ENCODE data around the gene ADARB1.

The ADARB1 gene

DNA sequence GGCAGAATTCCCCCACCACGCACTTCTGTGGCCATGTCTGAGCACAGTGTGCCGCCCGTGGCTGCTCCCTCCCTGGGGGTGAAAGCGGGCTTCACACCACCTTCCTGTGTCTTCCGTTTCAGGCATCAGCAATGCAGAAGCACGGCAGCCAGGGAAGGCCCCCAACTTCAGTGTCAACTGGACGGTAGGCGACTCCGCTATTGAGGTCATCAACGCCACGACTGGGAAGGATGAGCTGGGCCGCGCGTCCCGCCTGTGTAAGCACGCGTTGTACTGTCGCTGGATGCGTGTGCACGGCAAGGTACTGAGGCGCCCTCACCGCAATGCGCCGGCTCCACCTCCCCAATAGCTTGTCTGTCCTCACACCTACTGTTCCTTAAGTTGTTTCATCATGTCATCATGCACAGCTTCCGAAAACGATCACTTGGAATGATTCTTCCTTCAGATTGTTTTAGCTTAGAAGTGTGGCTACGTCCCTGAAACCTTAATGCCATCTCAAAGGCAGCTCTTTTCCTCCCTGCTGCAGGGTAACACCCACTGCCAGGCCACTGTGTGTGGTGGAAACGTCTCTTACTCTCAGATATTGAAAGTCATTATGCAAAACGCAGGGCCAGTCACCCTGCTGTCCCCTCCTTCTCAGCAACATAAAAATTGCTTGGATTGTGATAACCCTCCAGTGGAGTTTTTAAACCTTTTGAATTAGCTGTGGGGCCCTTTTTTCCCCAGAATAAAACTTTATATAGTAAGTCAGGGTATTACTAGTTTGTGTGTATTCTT, 146.5 kb downstream of the ADARB1 start:
- TF ChIP-seq, protein P1, sequence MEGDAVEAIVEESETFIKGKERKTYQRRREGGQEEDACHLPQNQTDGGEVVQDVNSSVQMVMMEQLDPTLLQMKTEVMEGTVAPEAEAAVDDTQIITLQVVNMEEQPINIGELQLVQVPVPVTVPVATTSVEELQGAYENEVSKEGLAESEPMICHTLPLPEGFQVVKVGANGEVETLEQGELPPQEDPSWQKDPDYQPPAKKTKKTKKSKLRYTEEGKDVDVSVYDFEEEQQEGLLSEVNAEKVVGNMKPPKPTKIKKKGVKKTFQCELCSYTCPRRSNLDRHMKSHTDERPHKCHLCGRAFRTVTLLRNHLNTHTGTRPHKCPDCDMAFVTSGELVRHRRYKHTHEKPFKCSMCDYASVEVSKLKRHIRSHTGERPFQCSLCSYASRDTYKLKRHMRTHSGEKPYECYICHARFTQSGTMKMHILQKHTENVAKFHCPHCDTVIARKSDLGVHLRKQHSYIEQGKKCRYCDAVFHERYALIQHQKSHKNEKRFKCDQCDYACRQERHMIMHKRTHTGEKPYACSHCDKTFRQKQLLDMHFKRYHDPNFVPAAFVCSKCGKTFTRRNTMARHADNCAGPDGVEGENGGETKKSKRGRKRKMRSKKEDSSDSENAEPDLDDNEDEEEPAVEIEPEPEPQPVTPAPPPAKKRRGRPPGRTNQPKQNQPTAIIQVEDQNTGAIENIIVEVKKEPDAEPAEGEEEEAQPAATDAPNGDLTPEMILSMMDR (IDR thresholded peaks at IDR 0.05) = no peak

DNA sequence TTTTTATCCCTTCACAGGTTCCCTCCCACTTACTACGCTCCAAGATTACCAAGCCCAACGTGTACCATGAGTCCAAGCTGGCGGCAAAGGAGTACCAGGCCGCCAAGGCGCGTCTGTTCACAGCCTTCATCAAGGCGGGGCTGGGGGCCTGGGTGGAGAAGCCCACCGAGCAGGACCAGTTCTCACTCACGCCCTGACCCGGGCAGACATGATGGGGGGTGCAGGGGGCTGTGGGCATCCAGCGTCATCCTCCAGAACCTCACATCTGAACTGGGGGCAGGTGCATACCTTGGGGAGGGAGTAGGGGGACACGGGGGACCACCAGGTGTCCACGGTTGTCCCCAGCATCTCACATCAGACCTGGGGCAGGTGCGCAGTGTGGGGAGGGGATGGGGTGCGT, 147.6 kb downstream of the ADARB1 start:
- TF ChIP-seq, protein P1 (IDR thresholded peaks at IDR 0.05) = no peak

DNA sequence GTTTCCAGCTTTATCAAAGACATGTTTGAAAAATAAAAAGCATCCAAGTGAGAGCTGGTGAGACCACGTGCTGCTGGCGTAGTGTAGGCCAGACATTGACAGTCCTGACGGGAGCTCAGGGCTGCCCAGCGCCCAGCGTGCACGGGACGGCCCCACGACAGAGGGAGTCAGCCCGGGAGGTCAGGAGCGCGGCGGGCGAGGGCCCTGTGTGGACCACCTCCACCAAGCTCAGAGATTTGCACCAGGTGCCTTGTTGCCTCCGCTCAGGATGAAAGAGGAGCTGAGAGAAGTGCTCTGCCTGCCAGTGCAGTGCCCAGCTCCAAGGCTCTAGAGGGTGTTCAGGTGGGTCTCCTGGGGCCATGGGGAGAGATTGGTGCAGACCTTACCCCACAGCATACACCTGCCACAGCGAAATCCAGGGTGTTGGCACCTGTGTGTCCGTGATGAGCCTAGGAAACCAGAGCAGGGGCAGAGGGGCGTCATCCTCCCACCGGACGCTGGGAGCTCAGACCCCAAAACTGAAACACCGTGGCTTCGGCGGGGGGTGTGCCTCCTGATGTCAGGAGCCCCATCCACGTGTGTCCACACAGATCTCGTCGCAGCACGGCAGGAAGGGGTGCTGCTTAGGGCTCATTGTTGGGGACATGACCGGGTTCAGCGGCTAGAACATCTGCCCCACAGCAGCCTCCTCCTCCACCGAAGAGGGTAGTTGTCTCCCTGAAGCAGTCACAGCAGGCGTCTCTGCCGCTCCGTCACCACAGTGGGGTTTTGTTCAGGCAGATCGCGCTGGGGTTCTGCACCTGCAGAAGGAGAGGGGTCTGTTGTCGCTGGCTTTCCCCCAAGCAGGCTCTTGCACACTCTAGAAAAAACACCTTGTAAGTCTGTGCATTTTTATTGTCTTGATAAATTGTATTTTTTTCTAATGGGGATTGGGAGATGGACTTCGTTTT, 149.1 kb downstream of the ADARB1 start:
- TF ChIP-seq, protein P1 (IDR thresholded peaks at IDR 0.05) = no peak

DNA sequence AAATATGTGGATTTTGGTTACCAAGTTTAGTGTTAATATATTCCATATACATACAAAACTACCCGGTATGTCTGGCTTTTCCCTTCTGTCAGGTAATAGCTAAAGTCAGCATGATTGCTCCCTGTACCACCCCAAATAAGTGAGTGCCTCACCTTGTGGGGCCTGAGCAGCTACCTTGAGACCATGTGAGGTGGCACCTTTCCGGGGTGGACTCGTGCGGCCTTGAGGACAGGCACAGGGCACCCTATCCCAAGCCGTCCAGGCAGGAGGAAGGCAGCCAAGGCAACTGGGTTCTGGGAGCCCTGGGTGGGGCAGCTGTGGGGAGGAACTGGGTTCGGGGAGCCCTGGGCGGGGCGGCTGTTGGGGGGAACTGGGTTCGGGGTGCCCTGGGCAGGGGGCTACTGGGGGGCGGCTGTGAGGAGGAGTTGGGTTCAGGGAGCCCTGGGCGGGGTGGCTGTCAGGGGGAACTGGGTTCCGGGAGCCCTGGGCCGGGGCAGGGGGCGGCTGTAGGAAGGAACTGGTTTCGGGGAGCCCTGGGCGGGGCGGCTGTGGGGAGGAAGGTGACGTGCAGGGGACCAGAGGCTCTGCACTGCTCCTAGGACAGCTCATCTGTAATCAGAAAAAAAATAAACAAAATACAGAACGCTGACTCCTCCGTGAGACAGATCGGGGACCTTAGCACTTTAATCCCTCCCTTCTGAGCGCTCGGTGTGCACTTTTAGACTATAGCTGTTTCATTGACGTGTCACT, 150.0 kb downstream of the ADARB1 start:
- TF ChIP-seq, protein P1 (IDR thresholded peaks at IDR 0.05) = no peak

DNA sequence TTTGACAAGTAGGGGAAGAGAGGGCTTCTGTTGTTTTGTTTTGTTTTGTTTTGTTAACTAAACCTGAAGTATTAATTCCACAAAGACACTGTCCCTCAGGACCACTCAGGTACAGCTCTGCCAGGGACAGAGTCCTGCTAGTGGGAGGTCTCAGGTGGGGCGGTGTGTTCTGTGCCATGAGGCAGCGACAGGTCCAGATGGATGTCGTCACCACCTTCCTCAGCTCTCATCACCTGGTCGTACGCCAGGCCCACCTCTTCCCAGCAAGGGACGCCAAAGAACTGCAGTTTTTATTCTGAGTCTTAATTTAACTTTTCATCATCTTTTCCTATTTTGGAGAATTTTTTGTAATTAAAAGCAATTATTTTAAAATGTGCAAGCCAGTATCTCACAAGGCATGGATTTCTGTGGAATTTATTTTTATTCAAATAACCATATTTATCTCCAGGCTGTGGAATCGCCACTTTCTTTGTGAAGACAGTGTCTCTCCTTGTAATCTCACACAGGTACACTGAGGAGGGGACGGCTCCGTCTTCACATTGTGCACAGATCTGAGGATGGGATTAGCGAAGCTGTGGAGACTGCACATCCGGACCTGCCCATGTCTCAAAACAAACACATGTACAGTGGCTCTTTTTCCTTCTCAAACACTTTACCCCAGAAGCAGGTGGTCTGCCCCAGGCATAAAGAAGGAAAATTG, 150.8 kb downstream of the ADARB1 start:
- TF ChIP-seq, protein P1 (IDR thresholded peaks at IDR 0.05) = no peak

DNA sequence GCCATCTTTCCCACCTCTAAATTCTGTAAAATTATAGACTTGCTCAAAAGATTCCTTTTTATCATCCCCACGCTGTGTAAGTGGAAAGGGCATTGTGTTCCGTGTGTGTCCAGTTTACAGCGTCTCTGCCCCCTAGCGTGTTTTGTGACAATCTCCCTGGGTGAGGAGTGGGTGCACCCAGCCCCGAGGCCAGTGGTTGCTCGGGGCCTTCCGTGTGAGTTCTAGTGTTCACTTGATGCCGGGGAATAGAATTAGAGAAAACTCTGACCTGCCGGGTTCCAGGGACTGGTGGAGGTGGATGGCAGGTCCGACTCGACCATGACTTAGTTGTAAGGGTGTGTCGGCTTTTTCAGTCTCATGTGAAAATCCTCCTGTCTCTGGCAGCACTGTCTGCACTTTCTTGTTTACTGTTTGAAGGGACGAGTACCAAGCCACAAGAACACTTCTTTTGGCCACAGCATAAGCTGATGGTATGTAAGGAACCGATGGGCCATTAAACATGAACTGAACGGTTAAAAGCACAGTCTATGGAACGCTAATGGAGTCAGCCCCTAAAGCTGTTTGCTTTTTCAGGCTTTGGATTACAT, 151.5 kb downstream of the ADARB1 start:
- TF ChIP-seq, protein P1 (IDR thresholded peaks at IDR 0.05) = peak; percentile 33; the same call in 1 of the 2 replicates

All from LNCAP (cell line).